GM21717 (cell line): ENCODE results near the gene WDR77.

Experiments
- ATAC-seq: cut with Tn5 transposase; IDR thresholded peaks from one replicate; pipeline ENCODE4 v1.9.1; 2021; ENCODE audit warnings: mild to moderate bottlenecking, moderate library complexity; ENCODE audit not compliant: unreplicated experiment

WDR77 gene

GRCh38 chr1:111470596-111470995 lies 21.5 kb upstream of the WDR77 start:
- no peak for ATAC-seq

- no peak for ATAC-seq
These were observed 20.5 kb upstream of the WDR77 start for GRCh38 chr1:111469539-111469938.

GRCh38 chr1:111468717-111469100 lies 19.7 kb upstream of the WDR77 start:
- ATAC-seq: no peak

- no peak for ATAC-seq
These were observed 19.0 kb upstream of the WDR77 start for GRCh38 chr1:111467865-111468716.

- ATAC-seq: no peak
These were observed 17.4 kb upstream of the WDR77 start for GRCh38 chr1:111466480-111466879.

- no peak for ATAC-seq
These were observed 16.7 kb upstream of the WDR77 start for GRCh38 chr1:111465754-111466153.

GRCh38 chr1:111463029-111463683 lies 14.1 kb upstream of the WDR77 start:
- no peak for ATAC-seq

GRCh38 chr1:111462370-111463028 lies 13.4 kb upstream of the WDR77 start:
- ATAC-seq: no peak

- no peak for ATAC-seq
These were observed 12.7 kb upstream of the WDR77 start for GRCh38 chr1:111461765-111462164.

- no peak for ATAC-seq
These were observed 6.6 kb upstream of the WDR77 start for GRCh38 chr1:111455642-111456031.

- ATAC-seq: no peak
These were observed 6.0 kb upstream of the WDR77 start for GRCh38 chr1:111454859-111455641.

- no peak for ATAC-seq
These were observed 4.7 kb upstream of the WDR77 start for GRCh38 chr1:111453706-111454105.

GRCh38 chr1:111452581-111452980 lies 3.5 kb upstream of the WDR77 start:
- no peak for ATAC-seq

GRCh38 chr1:111450185-111450584 lies 1.1 kb upstream of the WDR77 start:
- no peak for ATAC-seq

GRCh38 chr1:111449703-111450017 lies 604 bp upstream of the WDR77 start:
- no peak for ATAC-seq

GRCh38 chr1:111448482-111448917 lies 556 bp downstream of the WDR77 start:
- peak; percentile 17 for ATAC-seq

GRCh38 chr1:111446967-111447892 lies 1.8 kb downstream of the WDR77 start:
- no peak for ATAC-seq

GRCh38 chr1:111446546-111446945 lies 2.5 kb downstream of the WDR77 start:
- ATAC-seq: no peak

- no peak for ATAC-seq
These were observed 5.0 kb downstream of the WDR77 start for GRCh38 chr1:111444031-111444430.

- ATAC-seq: no peak
These were observed 6.6 kb downstream of the WDR77 start for GRCh38 chr1:111442457-111442856.
